Measurements from ENCODE around the gene TSHZ2.
A peak's percentile ranks its signal among the peaks of the same experiment; 100 is the strongest.
"Not testable (repeated sequence)": the region's sequence is repeated elsewhere in the genome, so short reads cannot be mapped to it uniquely, and the experiment has no call there.

Gene TSHZ2

GRCh38 chr20:53411891-53412290, 439.7 kb downstream of the TSHZ2 start:
- no peak for DNase-seq (ENCODE audit: low read depth in 2 of 2)

- no peak for DNase-seq (ENCODE audit: low read depth in 2 of 2)
Observed at GRCh38 chr20:53412577-53413185, 440.5 kb downstream of the TSHZ2 start.

GRCh38 chr20:53413186-53413631, 441.1 kb downstream of the TSHZ2 start:
- DNase-seq (ENCODE audit: low read depth in 2 of 2): peak in 1 of 2 donors; percentile 19

- not testable (repeated sequence) for DNase-seq (ENCODE audit: low read depth in 2 of 2)
Observed at GRCh38 chr20:53413845-53414244, 441.7 kb downstream of the TSHZ2 start.

GRCh38 chr20:53419693-53420460, 447.7 kb downstream of the TSHZ2 start:
- DNase-seq (ENCODE audit: low read depth in 2 of 2): no peak

- no peak for DNase-seq (ENCODE audit: low read depth in 2 of 2)
Observed at GRCh38 chr20:53421343-53421742, 449.2 kb downstream of the TSHZ2 start.

- no peak for DNase-seq (ENCODE audit: low read depth in 2 of 2)
Observed at GRCh38 chr20:53422039-53422438, 449.9 kb downstream of the TSHZ2 start.

GRCh38 chr20:53423587-53424146, 451.5 kb downstream of the TSHZ2 start:
- no peak for DNase-seq (ENCODE audit: low read depth in 2 of 2)

GRCh38 chr20:53425481-53425880, 453.3 kb downstream of the TSHZ2 start:
- DNase-seq (ENCODE audit: low read depth in 2 of 2): no peak

GRCh38 chr20:53425941-53426340, 453.8 kb downstream of the TSHZ2 start:
- DNase-seq (ENCODE audit: low read depth in 2 of 2): no peak

- DNase-seq (ENCODE audit: low read depth in 2 of 2): no peak
Observed at GRCh38 chr20:53426766-53427312, 454.7 kb downstream of the TSHZ2 start.

GRCh38 chr20:53427951-53428350, 455.8 kb downstream of the TSHZ2 start:
- no peak for DNase-seq (ENCODE audit: low read depth in 2 of 2)

- DNase-seq (ENCODE audit: low read depth in 2 of 2): no peak
Observed at GRCh38 chr20:53428588-53428987, 456.4 kb downstream of the TSHZ2 start.

GRCh38 chr20:53428996-53429395, 456.8 kb downstream of the TSHZ2 start:
- DNase-seq (ENCODE audit: low read depth in 2 of 2): no peak

- DNase-seq (ENCODE audit: low read depth in 2 of 2): no peak
Observed at GRCh38 chr20:53434662-53435061, 462.5 kb downstream of the TSHZ2 start.

GRCh38 chr20:53436927-53437326, 464.8 kb downstream of the TSHZ2 start:
- DNase-seq (ENCODE audit: low read depth in 2 of 2): not testable (repeated sequence)

GRCh38 chr20:53438368-53438767, 466.2 kb downstream of the TSHZ2 start:
- DNase-seq (ENCODE audit: low read depth in 2 of 2): no peak

GRCh38 chr20:53439046-53439445, 466.9 kb downstream of the TSHZ2 start:
- DNase-seq (ENCODE audit: low read depth in 2 of 2): no peak

- DNase-seq (ENCODE audit: low read depth in 2 of 2): no peak
Observed at GRCh38 chr20:53439616-53440015, 467.5 kb downstream of the TSHZ2 start.

GRCh38 chr20:53444401-53445149, 472.4 kb downstream of the TSHZ2 start:
- no peak for DNase-seq (ENCODE audit: low read depth in 2 of 2)

GRCh38 chr20:53445321-53445731, 473.2 kb downstream of the TSHZ2 start:
- no peak for DNase-seq (ENCODE audit: low read depth in 2 of 2)

GRCh38 chr20:53445932-53446331, 473.8 kb downstream of the TSHZ2 start:
- DNase-seq (ENCODE audit: low read depth in 2 of 2): no peak

Data from activated CD4-positive, alpha-beta T cell treated with anti-CD3 and anti-CD28 coated beads for 24 hours (primary cell).